H9 (cell line): ENCODE measurements around the gene TIFAB. TPM values are rescaled to one million over a fixed set of nuclear protein-coding genes. Genes with fewer than 3 reads are reported as not detected.

Experiments
- DNase-seq: peaks from one replicate; pipeline ENCODE4 v3.0.0-alpha.2; 2017
- H2AFZ ChIP-seq: one replicate; pipeline ENCODE4 v1.6.1; 2013; ENCODE audit warnings: mild to moderate bottlenecking, low read length, control low read depth, moderate library complexity
- H2AK5ac ChIP-seq: 2 replicates; pipeline ENCODE4 v1.6.1; 2013; ENCODE audit warnings: low read length, control low read depth, mixed read lengths; ENCODE audit not compliant: insufficient read length
- H2BK120ac ChIP-seq: one replicate; pipeline ENCODE4 v1.6.1; 2013; ENCODE audit warnings: low read depth, mild to moderate bottlenecking, low read length, control low read depth, inconsistent platforms; ENCODE audit not compliant: poor library complexity, severe bottlenecking
- H2BK12ac ChIP-seq: 2 replicates; pipeline ENCODE4 v1.6.1; 2013; ENCODE audit warnings: low read length, control low read depth, mixed read lengths, low read depth; ENCODE audit not compliant: insufficient read length
- H2BK15ac ChIP-seq: 2 replicates; pipeline ENCODE4 v1.6.1; 2013; ENCODE audit warnings: low read depth, low read length, control low read depth
- H2BK20ac ChIP-seq: one replicate; pipeline ENCODE4 v1.6.1; 2013; ENCODE audit warnings: low read depth, mild to moderate bottlenecking, low read length, control low read depth, inconsistent platforms; ENCODE audit not compliant: poor library complexity, severe bottlenecking
- H2BK5ac ChIP-seq: 2 replicates; pipeline ENCODE4 v1.6.1; 2013; ENCODE audit warnings: low read length, control low read depth, mixed read lengths; ENCODE audit not compliant: insufficient read length
- H3K14ac ChIP-seq: 2 replicates; pipeline ENCODE4 v1.6.1; 2013; ENCODE audit warnings: low read length, control low read depth; ENCODE audit not compliant: insufficient read depth
- H3K18ac ChIP-seq: 2 replicates; pipeline ENCODE4 v1.6.1; 2013; ENCODE audit warnings: low read depth, mild to moderate bottlenecking, mixed read lengths, low read length, control low read depth; ENCODE audit not compliant: insufficient read length
- H3K23ac ChIP-seq: 2 replicates; pipeline ENCODE4 v1.6.1; 2013; ENCODE audit warnings: low read length, control low read depth, mixed read lengths, low read depth; ENCODE audit not compliant: insufficient read length
- H3K23me2 ChIP-seq: 2 replicates; pipeline ENCODE4 v1.6.1; 2013; ENCODE audit warnings: low read depth, mild to moderate bottlenecking, mixed read lengths, low read length, control low read depth; ENCODE audit not compliant: insufficient read length, poor library complexity, severe bottlenecking
- H3K27ac ChIP-seq: 2 replicates; pipeline ENCODE4 v1.5.1; 2013; ENCODE audit warnings: low read length, control low read depth, mixed read lengths, low read depth; ENCODE audit not compliant: insufficient read length
- H3K27me3 ChIP-seq: 2 replicates; pipeline ENCODE4 v1.6.1; 2013; ENCODE audit warnings: low read length, control low read depth, inconsistent platforms; ENCODE audit not compliant: insufficient read depth
- H3K4ac ChIP-seq: 2 replicates; pipeline ENCODE4 v1.6.1; 2013; ENCODE audit warnings: low read depth, mild to moderate bottlenecking, control low read depth, inconsistent platforms, low read length, moderate library complexity
- H3K4me1 ChIP-seq: 2 replicates; pipeline ENCODE4 v1.6.1; 2013; ENCODE audit warnings: low read length, control low read depth, inconsistent platforms; ENCODE audit not compliant: insufficient read depth
- H3K4me2 ChIP-seq: 2 replicates; pipeline ENCODE4 v1.6.1; 2013; ENCODE audit warnings: low read length, control low read depth, mixed read lengths; ENCODE audit not compliant: insufficient read length, insufficient read depth
- H3K56ac ChIP-seq: 2 replicates; pipeline ENCODE4 v1.6.1; 2013; ENCODE audit warnings: low read depth, mild to moderate bottlenecking, mixed read lengths, low read length, control low read depth; ENCODE audit not compliant: insufficient read length
- H3K79me1 ChIP-seq: 2 replicates; pipeline ENCODE4 v1.6.1; 2013; ENCODE audit warnings: low read depth, mild to moderate bottlenecking, moderate library complexity, low read length, control low read depth, inconsistent platforms; ENCODE audit not compliant: insufficient read depth, poor library complexity, severe bottlenecking
- H3K79me2 ChIP-seq: 2 replicates; pipeline ENCODE4 v1.6.1; 2013; ENCODE audit warnings: low read length, control low read depth, inconsistent platforms; ENCODE audit not compliant: insufficient read depth
- H3K9ac ChIP-seq: 2 replicates; pipeline ENCODE4 v1.6.1; 2013; ENCODE audit warnings: low read length, control low read depth, mixed read lengths; ENCODE audit not compliant: insufficient read length; ENCODE audit errors: extremely low read depth
- H3K9me3 ChIP-seq: one replicate; pipeline ENCODE4 v1.6.1; 2013; ENCODE audit warnings: low read depth, low read length, inconsistent platforms; ENCODE audit not compliant: control insufficient read depth
- H3T11ph ChIP-seq: one replicate; pipeline ENCODE4 v1.6.1; 2013; ENCODE audit warnings: mild to moderate bottlenecking, low read length, control low read depth, inconsistent platforms
- H4K20me1 ChIP-seq: one replicate; pipeline ENCODE4 v1.6.1; 2013; ENCODE audit not compliant: control insufficient read depth, insufficient read length, insufficient read depth
- H4K5ac ChIP-seq: 2 replicates; pipeline ENCODE4 v1.6.1; 2013; ENCODE audit warnings: low read depth, mild to moderate bottlenecking, mixed read lengths, low read length, control low read depth; ENCODE audit not compliant: insufficient read length
- H4K8ac ChIP-seq: replicated peaks from 2 replicates; pipeline ENCODE4 v1.6.1; 2013; ENCODE audit warnings: low read length, control low read depth, mixed read lengths, low read depth; ENCODE audit not compliant: insufficient read length
- H4K91ac ChIP-seq: 2 replicates; pipeline ENCODE4 v1.6.1; 2013; ENCODE audit warnings: low read depth, mild to moderate bottlenecking, moderate library complexity, mixed read lengths, low read length, control low read depth; ENCODE audit not compliant: insufficient read length
- H3K27ac Mint-ChIP-seq, 3 experiments: 2 replicates in 2 of 3; 3 replicates in 1 of 3; pipeline ENCODE4 v1.8.0; 2020 to 2021; ENCODE audit warnings: mixed read lengths in 3 of 3, mild to moderate bottlenecking in 1 of 3, moderate library complexity in 1 of 3
- H3K27me3 Mint-ChIP-seq: 2 replicates; pipeline ENCODE4 v1.8.0; 2021; ENCODE audit warnings: low read depth, mild to moderate bottlenecking, moderate library complexity, mixed read lengths
- H3K36me3 Mint-ChIP-seq, 3 experiments: 2 replicates in 2 of 3; 3 replicates in 1 of 3; pipeline ENCODE4 v1.8.0; 2020 to 2021; ENCODE audit warnings: low read depth in 3 of 3, mixed read lengths in 3 of 3; ENCODE audit not compliant: insufficient read depth in 1 of 3
- H3K4me1 Mint-ChIP-seq, 2 experiments: 2 replicates each; pipeline ENCODE4 v1.8.0; 2020; ENCODE audit warnings: mixed read lengths in 2 of 2
- H3K4me3 Mint-ChIP-seq, 2 experiments: 2 replicates in 1 of 2; 3 replicates in 1 of 2; pipeline ENCODE4 v1.8.0; 2020 to 2021; ENCODE audit warnings: mild to moderate bottlenecking in 2 of 2, mixed read lengths in 2 of 2, moderate library complexity in 1 of 2
- H3K9me3 Mint-ChIP-seq, 2 experiments: 2 replicates in 1 of 2; 3 replicates in 1 of 2; pipeline ENCODE4 v1.8.0; 2020; ENCODE audit warnings: mild to moderate bottlenecking in 2 of 2, mixed read lengths in 2 of 2, moderate library complexity in 1 of 2
- CTCF ChIP-seq: fragments of 200-600 bp; sonication (generic); conservative IDR thresholded peaks from 3 replicates; pipeline ENCODE4 v1.8.0; 2021; ENCODE audit warnings: antibody characterized with exemption, mild to moderate bottlenecking
- WGBS: extraction: QIAGEN DNeasy Blood & Tissue Kit; methylation state at CpG from one replicate; pipeline ENCODE4 v1.1.7; 2013; ENCODE audit warnings: missing lambda C conversion rate, low lambda C conversion rate, mixed read lengths; ENCODE audit not compliant: insufficient read length; ENCODE audit errors: extremely low coverage; 5-methylcytosine and 5-hydroxymethylcytosine counted together
- total RNA-seq: library from RNA; stranded (reverse); gene quantifications from 2 replicates; pipeline ENCODE4 v1.2.1, GENCODE V29; 2021

TIFAB gene
- total RNA-seq, 1 experiment from 2014 or later, result not detected

- Histone ChIP-seq H2BK12ac (no peak overlapping the region), H2BK120ac (no peak overlapping the region), H3K56ac (no peak overlapping the region), H3K14ac (no peak overlapping the region), H3K9ac (no peak overlapping the region), H4K91ac (no peak overlapping the region), H3K4me2 (no peak overlapping the region), H4K8ac (no peak overlapping the region), H3K27ac (no peak overlapping the region), H3K4ac (no peak overlapping the region), H4K5ac (no peak overlapping the region), H3T11ph (no peak overlapping the region), H4K20me1 (no peaks in the 10 kb centered on the region), H3K79me2 (no peaks in the 10 kb centered on the region), H3K9me3 (no peaks in the 10 kb centered on the region), H3K79me1 (no peaks in the 10 kb centered on the region), H2AFZ (no peak overlapping the region), H2BK5ac (no peak overlapping the region), H2BK15ac (no peak overlapping the region), H2BK20ac (no peak overlapping the region), H3K18ac (no peak overlapping the region), H3K27me3 (no peaks in the 10 kb centered on the region; the same call in 1 of the 2 replicates), H3K23me2 (no peaks in the 10 kb centered on the region), H2AK5ac (no peak overlapping the region), H3K23ac (no peak overlapping the region), H3K4me1 (no peaks in the 10 kb centered on the region)
- Mint-ChIP-seq H3K9me3 (no peaks in the 10 kb centered on the region), H3K27ac (no peak overlapping the region), H3K27me3 (peaks cover 96% of the 10 kb centered on the region), H3K4me1 (no peaks in the 10 kb centered on the region), H3K36me3 (no peaks in the 10 kb centered on the region), H3K4me3 (no peak overlapping the region)
- no peak for TF ChIP-seq CTCF
- DNase-seq, result no peak
- no CpG with 5 or more reads among the region's 4 CpGs for WGBS
These were observed 1.5 kb upstream of the TIFAB start for GRCh38 chr5:135453613-135454012.
